Measurements from ENCODE around the gene DES. TPM values are rescaled to one million over a fixed set of nuclear protein-coding genes. Genes with fewer than 3 reads are reported as not detected.

Gene DES
- total and polyA plus RNA-seq, 2 of the 13 experiments (the other 11 are each of a cell fraction or from before 2014, with no cell fraction given), result not detected

DNA sequence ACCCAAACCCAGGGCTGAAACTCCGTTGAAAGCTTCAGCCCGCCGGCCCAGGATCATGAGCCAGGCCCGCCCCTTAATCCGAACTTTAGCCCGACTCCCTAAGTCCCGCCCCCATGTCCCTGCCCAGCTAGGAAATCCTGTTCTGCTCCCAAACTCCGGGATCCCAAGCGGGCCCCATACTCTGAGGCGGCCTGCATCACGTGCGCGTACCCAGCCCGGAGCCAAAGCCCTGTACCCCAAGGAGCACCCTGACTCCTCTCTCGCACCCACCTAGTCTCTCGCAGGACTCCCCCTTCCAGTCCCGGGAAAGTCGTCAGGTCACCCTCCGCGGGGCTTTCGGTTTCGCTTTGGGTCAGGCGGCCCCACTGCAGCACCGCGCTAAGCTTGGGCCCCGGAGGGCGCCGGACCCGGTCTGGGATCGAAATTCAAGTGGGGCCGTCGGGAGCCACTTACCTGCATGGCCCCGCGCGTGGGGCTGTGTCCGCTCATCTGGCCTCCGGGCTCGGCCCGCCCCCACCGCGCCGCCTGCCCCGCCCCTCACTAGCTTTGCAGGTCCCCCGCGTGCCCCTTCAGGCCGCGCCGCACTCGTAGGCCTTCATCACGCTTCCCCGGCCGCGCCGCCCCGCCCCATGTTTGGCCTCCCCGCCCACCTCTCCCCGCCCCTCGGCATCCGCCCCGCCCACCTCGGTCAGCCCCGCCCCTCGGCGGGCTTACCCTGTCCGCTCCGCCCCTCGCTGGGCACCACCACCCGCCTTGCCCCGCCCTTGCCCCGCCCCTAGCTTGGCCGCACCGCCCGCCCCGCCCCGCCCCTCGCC is 30.7 kb upstream of the DES start, which contains the start of gene DNPEP (continued):
- TF ChIP-seq ZNF326 (CRISPR knock-in tag; IDR thresholded peaks at IDR 0.05; ENCODE audit: borderline replicate concordance), result no peak
- peak; percentile 82 for TF ChIP-seq KLF6 (CRISPR knock-in tag; IDR thresholded peaks at IDR 0.05)
- no peak; the same call in 1 of the 2 replicates for TF ChIP-seq ZNF335 (CRISPR knock-in tag; IDR thresholded peaks at IDR 0.05)
- TF ChIP-seq, protein P1, sequence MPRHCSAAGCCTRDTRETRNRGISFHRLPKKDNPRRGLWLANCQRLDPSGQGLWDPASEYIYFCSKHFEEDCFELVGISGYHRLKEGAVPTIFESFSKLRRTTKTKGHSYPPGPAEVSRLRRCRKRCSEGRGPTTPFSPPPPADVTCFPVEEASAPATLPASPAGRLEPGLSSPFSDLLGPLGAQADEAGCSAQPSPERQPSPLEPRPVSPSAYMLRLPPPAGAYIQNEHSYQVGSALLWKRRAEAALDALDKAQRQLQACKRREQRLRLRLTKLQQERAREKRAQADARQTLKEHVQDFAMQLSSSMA (CRISPR knock-in tag; IDR thresholded peaks at IDR 0.05), result 0 out of 2 replicates have a peak, but pooled peaks have one; percentile 53
- TF ChIP-seq ZNF317 (CRISPR knock-in tag; IDR thresholded peaks at IDR 0.05), result peak; percentile 74; the same call in 1 of the 2 replicates
- no peak for TF ChIP-seq POLR2AphosphoS2 (IDR thresholded peaks at IDR 0.05; ENCODE audit: low read depth, low read length)
- TF ChIP-seq SOX6 (IDR thresholded peaks at IDR 0.05), result no peak
- TF ChIP-seq SOX6 (CRISPR knock-in tag; IDR thresholded peaks at IDR 0.05), result peak; percentile 57
- TF ChIP-seq ZBTB20 (CRISPR knock-in tag; IDR thresholded peaks at IDR 0.05; ENCODE audit: borderline replicate concordance, low read depth), result peak; percentile 67; the same call in 1 of the 2 replicates
- TF ChIP-seq KAT7 (CRISPR knock-in tag; IDR thresholded peaks at IDR 0.05; ENCODE audit: borderline replicate concordance), result peak; percentile 92
- TF ChIP-seq, protein P2, sequence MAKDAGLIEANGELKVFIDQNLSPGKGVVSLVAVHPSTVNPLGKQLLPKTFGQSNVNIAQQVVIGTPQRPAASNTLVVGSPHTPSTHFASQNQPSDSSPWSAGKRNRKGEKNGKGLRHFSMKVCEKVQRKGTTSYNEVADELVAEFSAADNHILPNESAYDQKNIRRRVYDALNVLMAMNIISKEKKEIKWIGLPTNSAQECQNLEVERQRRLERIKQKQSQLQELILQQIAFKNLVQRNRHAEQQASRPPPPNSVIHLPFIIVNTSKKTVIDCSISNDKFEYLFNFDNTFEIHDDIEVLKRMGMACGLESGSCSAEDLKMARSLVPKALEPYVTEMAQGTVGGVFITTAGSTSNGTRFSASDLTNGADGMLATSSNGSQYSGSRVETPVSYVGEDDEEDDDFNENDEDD (CRISPR knock-in tag; IDR thresholded peaks at IDR 0.05; ENCODE audit: borderline replicate concordance), result peak; percentile 51; the same call in 1 of the 2 replicates
- no peak for TF ChIP-seq ZNF383 (CRISPR knock-in tag; IDR thresholded peaks at IDR 0.05; ENCODE audit: borderline replicate concordance)
- TF ChIP-seq NFKB2 (CRISPR knock-in tag; IDR thresholded peaks at IDR 0.05; ENCODE audit: borderline replicate concordance), result peak; percentile 28; the same call in 1 of the 2 replicates
- peak; percentile 28; the same call in 1 of the 2 replicates for TF ChIP-seq ZNF367 (CRISPR knock-in tag; IDR thresholded peaks at IDR 0.05; ENCODE audit: borderline replicate concordance)
- peak; percentile 78 for TF ChIP-seq ARNTL (CRISPR knock-in tag; IDR thresholded peaks at IDR 0.05)
- TF ChIP-seq ZMYM4 (CRISPR knock-in tag; IDR thresholded peaks at IDR 0.05), result peak; percentile 58; the same call in 1 of the 2 replicates
- TF ChIP-seq EEA1 (CRISPR knock-in tag; IDR thresholded peaks at IDR 0.05; ENCODE audit: borderline replicate concordance), result peak; percentile 84; the same call in 1 of the 2 replicates
- peak; percentile 76; the same call in 1 of the 2 replicates for TF ChIP-seq SNAI1 (CRISPR knock-in tag; IDR thresholded peaks at IDR 0.05; ENCODE audit: borderline replicate concordance)
- TF ChIP-seq ZNF788 (CRISPR knock-in tag; IDR thresholded peaks at IDR 0.05; ENCODE audit: borderline replicate concordance), result peak; percentile 77; the same call in 1 of the 2 replicates
- peak; percentile 97; the same call in 1 of the 2 replicates for TF ChIP-seq ZNF337 (CRISPR knock-in tag; IDR thresholded peaks at IDR 0.05; ENCODE audit: borderline replicate concordance, low read depth)
- peak; percentile 54; the same call in 1 of the 2 replicates for TF ChIP-seq THAP11 (CRISPR knock-in tag; IDR thresholded peaks at IDR 0.05)
- TF ChIP-seq FOXK1 (CRISPR knock-in tag; IDR thresholded peaks at IDR 0.05; ENCODE audit: borderline replicate concordance, low read depth), result 0 out of 2 replicates have a peak, but pooled peaks have one; percentile 51
- peak; percentile 72; the same call in 1 of the 2 replicates for TF ChIP-seq ZNF225 (CRISPR knock-in tag; IDR thresholded peaks at IDR 0.05)
- 0 out of 2 replicates have a peak, but pooled peaks have one; percentile 18 for TF ChIP-seq ELF1 (CRISPR knock-in tag; IDR thresholded peaks at IDR 0.05)
- TF ChIP-seq, protein P3, sequence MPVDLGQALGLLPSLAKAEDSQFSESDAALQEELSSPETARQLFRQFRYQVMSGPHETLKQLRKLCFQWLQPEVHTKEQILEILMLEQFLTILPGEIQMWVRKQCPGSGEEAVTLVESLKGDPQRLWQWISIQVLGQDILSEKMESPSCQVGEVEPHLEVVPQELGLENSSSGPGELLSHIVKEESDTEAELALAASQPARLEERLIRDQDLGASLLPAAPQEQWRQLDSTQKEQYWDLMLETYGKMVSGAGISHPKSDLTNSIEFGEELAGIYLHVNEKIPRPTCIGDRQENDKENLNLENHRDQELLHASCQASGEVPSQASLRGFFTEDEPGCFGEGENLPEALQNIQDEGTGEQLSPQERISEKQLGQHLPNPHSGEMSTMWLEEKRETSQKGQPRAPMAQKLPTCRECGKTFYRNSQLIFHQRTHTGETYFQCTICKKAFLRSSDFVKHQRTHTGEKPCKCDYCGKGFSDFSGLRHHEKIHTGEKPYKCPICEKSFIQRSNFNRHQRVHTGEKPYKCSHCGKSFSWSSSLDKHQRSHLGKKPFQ (CRISPR knock-in tag; IDR thresholded peaks at IDR 0.05; ENCODE audit: insufficient replicate concordance), result peak; percentile 56
- peak; percentile 58; the same call in 1 of the 2 replicates for TF ChIP-seq ZNF749 (CRISPR knock-in tag; IDR thresholded peaks at IDR 0.05; ENCODE audit: borderline replicate concordance)
- no peak; the same call in 1 of the 2 replicates for TF ChIP-seq NFE2L1 (CRISPR knock-in tag; IDR thresholded peaks at IDR 0.05; ENCODE audit: borderline replicate concordance)

Measured in HepG2 (cell line).